ENCODE measurements around the gene PDCD2L. TPM values are rescaled to one million over a fixed set of nuclear protein-coding genes. Genes with fewer than 3 reads are reported as not detected.

Gene PDCD2L
- total and polyA plus RNA-seq, 2 of the 8 experiments (the other 6 are each of a cell fraction or from before 2014, with no cell fraction given): 51.5 to 78.1 TPM

DNA sequence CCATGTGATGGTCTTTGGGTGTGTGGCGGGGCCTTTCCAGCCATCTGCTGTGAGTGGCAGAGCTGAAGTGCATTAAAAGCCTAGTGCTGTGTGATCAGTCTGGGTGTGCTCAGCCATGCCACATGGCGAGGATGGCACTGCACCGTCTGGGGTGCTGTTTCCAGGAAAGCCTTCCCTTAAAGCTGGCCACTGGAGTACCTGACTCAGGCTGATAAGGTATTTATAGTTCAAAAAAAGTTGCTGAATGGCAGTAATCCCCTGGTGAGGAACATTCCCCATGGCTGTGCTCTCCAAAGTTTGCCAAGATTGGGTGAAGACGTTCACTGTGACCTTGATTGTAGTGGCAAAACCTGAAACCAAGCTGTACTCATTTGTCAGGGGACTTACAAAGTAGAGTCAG is 33.2 kb upstream of the PDCD2L start (continued):
- TF ChIP-seq, protein P1, sequence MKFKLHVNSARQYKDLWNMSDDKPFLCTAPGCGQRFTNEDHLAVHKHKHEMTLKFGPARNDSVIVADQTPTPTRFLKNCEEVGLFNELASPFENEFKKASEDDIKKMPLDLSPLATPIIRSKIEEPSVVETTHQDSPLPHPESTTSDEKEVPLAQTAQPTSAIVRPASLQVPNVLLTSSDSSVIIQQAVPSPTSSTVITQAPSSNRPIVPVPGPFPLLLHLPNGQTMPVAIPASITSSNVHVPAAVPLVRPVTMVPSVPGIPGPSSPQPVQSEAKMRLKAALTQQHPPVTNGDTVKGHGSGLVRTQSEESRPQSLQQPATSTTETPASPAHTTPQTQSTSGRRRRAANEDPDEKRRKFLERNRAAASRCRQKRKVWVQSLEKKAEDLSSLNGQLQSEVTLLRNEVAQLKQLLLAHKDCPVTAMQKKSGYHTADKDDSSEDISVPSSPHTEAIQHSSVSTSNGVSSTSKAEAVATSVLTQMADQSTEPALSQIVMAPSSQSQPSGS (IDR thresholded peaks at IDR 0.05; ENCODE audit: low read length): no peak
- TF ChIP-seq RBBP5 (IDR thresholded peaks at IDR 0.05; ENCODE audit: borderline replicate concordance, low read depth, low read length): no peak
